Measurements from ENCODE around the gene LRRC30.

The LRRC30 gene

GRCh38 chr18:7237673-7238272, 6.9 kb downstream of the LRRC30 start:
- no peak for DNase-seq (ENCODE audit: low read depth in 2 of 2)

GRCh38 chr18:7242926-7243325, 12.0 kb downstream of the LRRC30 start:
- no peak for DNase-seq (ENCODE audit: low read depth in 2 of 2)

- no peak for DNase-seq (ENCODE audit: low read depth in 2 of 2)
Measured at GRCh38 chr18:7248877-7249276, 18.0 kb downstream of the LRRC30 start.

GRCh38 chr18:7254163-7254562, 23.3 kb downstream of the LRRC30 start:
- no peak for DNase-seq (ENCODE audit: low read depth in 2 of 2)

- DNase-seq (ENCODE audit: low read depth in 2 of 2), result no peak
Measured at GRCh38 chr18:7255054-7255453, 24.2 kb downstream of the LRRC30 start.

- no peak for DNase-seq (ENCODE audit: low read depth in 2 of 2)
Measured at GRCh38 chr18:7255643-7256042, 24.8 kb downstream of the LRRC30 start.

- no peak for DNase-seq (ENCODE audit: low read depth in 2 of 2)
Measured at GRCh38 chr18:7256618-7257425, 25.9 kb downstream of the LRRC30 start.

GRCh38 chr18:7257426-7257740, 26.5 kb downstream of the LRRC30 start:
- DNase-seq (ENCODE audit: low read depth in 2 of 2), result no peak

- no peak for DNase-seq (ENCODE audit: low read depth in 2 of 2)
Measured at GRCh38 chr18:7259475-7259874, 28.6 kb downstream of the LRRC30 start.

GRCh38 chr18:7261199-7261598, 30.3 kb downstream of the LRRC30 start:
- no peak for DNase-seq (ENCODE audit: low read depth in 2 of 2)

GRCh38 chr18:7267973-7268372, 37.1 kb downstream of the LRRC30 start:
- no peak for DNase-seq (ENCODE audit: low read depth in 2 of 2)

GRCh38 chr18:7269942-7270341, 39.1 kb downstream of the LRRC30 start:
- no peak for DNase-seq (ENCODE audit: low read depth in 2 of 2)

- DNase-seq (ENCODE audit: low read depth in 2 of 2), result no peak
Measured at GRCh38 chr18:7272311-7273049, 41.6 kb downstream of the LRRC30 start.

- DNase-seq (ENCODE audit: low read depth in 2 of 2), result no peak
Measured at GRCh38 chr18:7273301-7273921, 42.5 kb downstream of the LRRC30 start.

GRCh38 chr18:7281579-7281978, 50.7 kb downstream of the LRRC30 start:
- DNase-seq (ENCODE audit: low read depth in 2 of 2), result no peak

Data from stimulated activated CD4-positive, alpha-beta T cell treated with anti-CD3 and anti-CD28 coated beads, Interleukin-1b, Interleukin-23, amount 100 ng/mL, for 1 hour (primary cell).